Stimulated activated CD4-positive, alpha-beta T cell treated with anti-CD3 and anti-CD28 coated beads, Interleukin-4, amount 100 ng/mL, for 24 hours (primary cell): Measurements from ENCODE around the gene C1orf159.

Source experiments
- DNase-seq: peaks from one replicate; pipeline ENCODE4 v3.0.0-alpha.2; 2020

C1orf159 gene

GRCh38 chr1:1049318-1050165, 66.3 kb downstream of the C1orf159 start:
- DNase-seq, result no peak

DNA sequence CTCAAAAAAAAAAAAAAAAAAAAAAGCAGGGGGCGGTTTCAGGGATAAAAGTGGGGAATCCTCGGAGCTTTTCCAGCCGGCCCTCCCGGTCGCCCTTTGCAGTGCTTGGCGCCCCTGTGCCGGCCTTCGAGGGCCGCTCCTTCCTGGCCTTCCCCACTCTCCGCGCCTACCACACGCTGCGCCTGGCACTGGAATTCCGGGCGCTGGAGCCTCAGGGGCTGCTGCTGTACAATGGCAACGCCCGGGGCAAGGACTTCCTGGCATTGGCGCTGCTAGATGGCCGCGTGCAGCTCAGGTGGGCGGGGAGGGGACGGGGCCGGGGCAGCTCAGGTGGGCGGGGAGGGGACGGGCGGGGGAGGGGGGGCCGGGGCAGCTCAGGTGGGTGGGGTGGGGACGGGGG, 67.1 kb downstream of the C1orf159 start:
- DNase-seq, result no peak

DNA sequence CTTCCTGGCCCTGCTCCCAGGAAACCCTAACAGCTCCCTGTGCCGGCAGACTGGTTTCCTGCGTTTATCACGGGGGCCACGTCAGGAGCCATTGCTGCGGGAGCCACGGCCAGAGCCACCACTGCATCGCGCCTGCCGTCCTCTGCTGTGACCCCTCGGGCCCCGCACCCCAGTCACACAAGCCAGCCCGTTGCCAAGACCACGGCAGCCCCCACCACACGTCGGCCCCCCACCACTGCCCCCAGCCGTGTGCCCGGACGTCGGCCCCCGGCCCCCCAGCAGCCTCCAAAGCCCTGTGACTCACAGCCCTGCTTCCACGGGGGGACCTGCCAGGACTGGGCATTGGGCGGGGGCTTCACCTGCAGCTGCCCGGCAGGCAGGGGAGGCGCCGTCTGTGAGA, 67.9 kb downstream of the C1orf159 start:
- no peak for DNase-seq

DNA sequence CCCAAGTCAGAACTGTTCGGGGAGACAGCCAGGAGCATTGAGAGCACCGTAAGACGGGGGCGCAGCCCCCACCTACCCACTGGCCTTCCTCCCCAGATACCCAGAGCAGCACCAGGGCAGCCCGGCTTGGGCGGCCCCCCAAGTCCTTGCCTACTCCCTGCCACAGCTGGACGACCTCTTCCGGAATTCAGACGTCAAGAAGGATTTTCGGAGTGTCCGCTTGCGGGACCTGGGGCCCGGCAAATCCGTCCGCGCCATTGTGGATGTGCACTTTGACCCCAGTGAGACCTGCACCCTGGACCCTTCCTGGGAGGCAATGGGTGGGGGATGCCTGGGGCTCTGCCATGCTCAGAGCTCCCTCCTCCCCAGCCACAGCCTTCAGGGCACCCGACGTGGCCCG, 68.5 kb downstream of the C1orf159 start:
- no peak for DNase-seq

- DNase-seq, result no peak
Observed at GRCh38 chr1:1046767-1047166, 69.1 kb downstream of the C1orf159 start.

- DNase-seq, result no peak
Observed at GRCh38 chr1:1046243-1046642, 69.6 kb downstream of the C1orf159 start.

GRCh38 chr1:1045129-1045528, 70.8 kb downstream of the C1orf159 start:
- no peak for DNase-seq

GRCh38 chr1:1044455-1045078, 71.3 kb downstream of the C1orf159 start:
- no peak for DNase-seq

GRCh38 chr1:1043921-1044320, 72.0 kb downstream of the C1orf159 start:
- DNase-seq, result no peak

- no peak for DNase-seq
Observed at GRCh38 chr1:1043411-1043810, 72.5 kb downstream of the C1orf159 start.

- DNase-seq, result no peak
Observed at GRCh38 chr1:1042835-1043234, 73.1 kb downstream of the C1orf159 start.

DNA sequence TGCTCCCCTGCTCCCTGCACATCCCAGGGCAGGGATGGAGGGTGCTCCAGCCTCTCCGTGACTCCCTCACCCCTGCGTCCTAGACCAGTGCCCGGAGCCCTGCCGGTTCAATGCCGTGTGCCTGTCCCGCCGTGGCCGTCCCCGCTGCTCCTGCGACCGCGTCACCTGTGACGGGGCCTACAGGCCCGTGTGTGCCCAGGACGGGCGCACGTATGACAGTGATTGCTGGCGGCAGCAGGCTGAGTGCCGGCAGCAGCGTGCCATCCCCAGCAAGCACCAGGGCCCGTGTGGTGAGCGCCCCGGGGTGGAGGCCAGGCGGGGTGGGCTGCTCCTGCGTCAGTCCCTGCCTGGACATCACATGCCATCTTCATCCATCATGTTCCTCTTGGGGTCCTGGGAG, 74.0 kb downstream of the C1orf159 start:
- no peak for DNase-seq

DNA sequence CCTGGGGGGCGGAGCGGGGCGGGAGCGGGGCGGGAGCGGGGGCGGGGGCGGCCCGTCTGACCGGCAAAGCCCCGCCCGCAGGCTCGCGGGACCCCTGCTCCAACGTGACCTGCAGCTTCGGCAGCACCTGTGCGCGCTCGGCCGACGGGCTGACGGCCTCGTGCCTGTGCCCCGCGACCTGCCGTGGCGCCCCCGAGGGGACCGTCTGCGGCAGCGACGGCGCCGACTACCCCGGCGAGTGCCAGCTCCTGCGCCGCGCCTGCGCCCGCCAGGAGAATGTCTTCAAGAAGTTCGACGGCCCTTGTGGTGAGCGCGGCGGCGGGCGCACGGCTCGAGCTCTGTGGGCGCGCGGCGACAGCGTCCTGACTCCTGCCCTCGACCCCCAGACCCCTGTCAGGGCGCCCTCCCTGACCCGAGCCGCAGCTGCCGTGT, 74.8 kb downstream of the C1orf159 start:
- DNase-seq, result no peak

DNA sequence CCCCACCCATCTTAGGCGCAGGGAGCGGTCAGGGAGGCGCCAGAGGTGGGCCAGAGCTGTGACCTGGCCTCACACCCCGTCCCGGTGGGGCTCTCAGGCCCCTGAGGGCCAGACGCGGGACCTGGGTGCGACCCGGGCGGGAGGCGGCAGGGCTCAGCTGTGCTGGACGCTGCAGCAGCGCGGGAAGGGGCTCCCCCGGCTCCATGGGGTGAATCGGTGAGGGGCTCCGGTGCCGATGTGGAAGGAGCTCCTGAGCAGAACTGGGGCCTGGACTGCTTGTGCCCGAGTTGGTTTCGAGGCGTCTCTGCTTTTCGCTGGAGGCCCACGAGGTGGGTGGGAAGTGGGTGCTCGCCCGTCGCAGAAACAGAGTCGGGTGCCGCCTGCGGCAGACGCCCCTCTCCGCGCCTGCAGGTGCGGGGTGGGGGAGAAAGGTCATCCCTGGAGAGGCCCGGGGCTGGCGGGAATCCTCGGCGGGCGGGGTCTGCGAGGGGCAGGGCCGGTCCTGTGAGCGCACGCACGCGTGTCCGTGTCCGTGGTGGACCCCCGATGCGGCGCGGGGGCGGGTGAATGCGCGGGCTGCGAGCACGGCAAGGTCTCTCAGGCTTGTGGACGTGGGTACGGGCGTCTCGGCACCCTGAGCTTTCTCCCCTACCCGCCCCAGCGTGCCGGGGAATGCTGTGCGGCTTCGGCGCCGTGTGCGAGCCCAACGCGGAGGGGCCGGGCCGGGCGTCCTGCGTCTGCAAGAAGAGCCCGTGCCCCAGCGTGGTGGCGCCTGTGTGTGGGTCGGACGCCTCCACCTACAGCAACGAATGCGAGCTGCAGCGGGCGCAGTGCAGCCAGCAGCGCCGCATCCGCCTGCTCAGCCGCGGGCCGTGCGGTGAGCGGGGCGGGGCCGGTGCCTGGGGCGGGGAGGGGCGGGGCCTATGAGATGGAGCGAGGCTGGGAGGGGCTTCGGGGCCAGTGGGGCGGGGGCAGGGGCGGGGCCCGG, 75.6 kb downstream of the C1orf159 start:
- peak; percentile 65 for DNase-seq

- DNase-seq, result no peak
Observed at GRCh38 chr1:1039145-1039910, 76.6 kb downstream of the C1orf159 start.

- no peak for DNase-seq
Observed at GRCh38 chr1:1038694-1039093, 77.2 kb downstream of the C1orf159 start.

- no peak for DNase-seq
Observed at GRCh38 chr1:1037366-1038327, 78.2 kb downstream of the C1orf159 start.

DNA sequence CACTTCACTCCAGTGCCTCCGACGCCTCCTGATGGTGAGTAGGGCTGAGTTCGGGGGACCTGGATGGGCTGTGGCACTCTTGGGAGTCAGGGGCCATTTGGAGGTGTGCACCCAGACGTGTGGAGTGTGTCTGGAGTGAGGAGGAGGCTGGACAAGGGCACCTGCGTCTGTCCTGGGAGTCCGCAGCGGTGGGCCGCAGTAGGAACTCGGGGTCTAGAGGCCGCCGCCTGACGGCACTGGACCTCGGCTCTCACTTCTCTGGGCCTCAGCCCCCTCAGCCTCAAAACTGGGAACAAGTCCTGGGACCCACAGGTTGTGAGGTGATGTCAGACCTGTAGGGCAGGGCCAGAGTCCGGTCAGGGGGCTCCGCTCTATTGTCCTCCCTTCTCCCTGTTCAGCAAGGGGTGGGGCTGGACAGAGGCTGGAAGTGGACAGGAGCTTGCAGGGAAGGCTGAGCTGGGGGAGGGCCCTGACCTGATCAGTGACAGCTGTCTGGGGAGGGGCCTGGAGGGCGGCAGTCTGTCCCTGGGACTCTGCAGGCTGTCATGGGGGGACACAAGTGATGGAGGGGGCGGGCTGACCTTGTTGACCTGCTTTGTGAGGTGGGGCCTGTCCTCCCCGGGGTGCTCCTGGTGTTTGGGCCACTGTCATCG, 80.5 kb downstream of the C1orf159 start:
- no peak for DNase-seq

DNA sequence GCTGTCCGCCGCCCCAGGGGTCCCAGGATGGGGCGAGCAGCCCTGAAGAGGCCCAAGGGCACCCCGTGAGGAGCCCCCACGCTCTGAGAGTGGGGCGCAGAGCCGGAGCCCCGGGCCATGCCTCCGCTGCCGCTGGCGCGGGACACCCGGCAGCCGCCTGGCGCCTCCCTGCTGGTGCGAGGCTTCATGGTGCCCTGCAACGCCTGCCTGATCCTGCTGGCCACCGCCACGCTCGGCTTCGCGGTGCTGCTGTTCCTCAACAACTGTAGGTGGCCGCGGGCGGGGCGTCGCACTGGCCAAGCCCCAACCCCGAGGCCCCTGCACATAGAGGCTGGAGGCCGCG, 81.5 kb downstream of the C1orf159 start:
- no peak for DNase-seq

GRCh38 chr1:1033731-1034438, 82.0 kb downstream of the C1orf159 start:
- no peak for DNase-seq
